K562 (cell line): ENCODE measurements around the gene RBM20. TPM values are rescaled to one million over a fixed set of nuclear protein-coding genes. Genes with fewer than 3 reads are reported as not detected.

Experiments
- ATAC-seq: fragments of 200-7000 bp; cut with Tn5 transposase; 3 replicates; pipeline ENCODE4 v1.9.1; 2020; ENCODE audit warnings: moderate library complexity
- BruUV-seq: library from RNA; stranded (reverse); fragments of 400-500 nt; replicated peaks from 2 replicates; lab custom pipeline; 2021; lab: Mats Ljungman, UMichigan
- CTCF ChIA-PET: fragments of 300-600 bp; formaldehyde crosslinking; extraction: SDS; loops from one replicate; lab custom pipeline; 2021; ENCODE audit warnings: low intra/inter-chr PET ratio; lab: Yijun Ruan, JAX
- POLR2A ChIA-PET: fragments of 300-600, 350-650 bp; sonication (Branson Sonifier 250); formaldehyde crosslinking; extraction: SDS; loops from one replicate; lab custom pipeline; 2021; ENCODE audit warnings: antibody characterized with exemption, inconsistent platforms; lab: Yijun Ruan, JAX
- DNase-seq, 4 experiments: peaks; one replicate each; pipeline versions ENCODE4 v3.0.0 to v3.0.0-alpha.2; 2011 to 2018; ENCODE audit warnings: low spot score in 3 of 4, mixed read lengths in 3 of 4; ENCODE audit errors: extremely low read depth in 1 of 4
- FAIRE-seq: peaks from 2 replicates; lab custom pipeline; 2011; peaks lifted over from hg19 to GRCh38; lab: Jason Lieb, UNC
- H2AFZ ChIP-seq: 2 replicates; pipeline ENCODE4 v1.6.0; 2011; ENCODE audit warnings: low read depth, low read length, control low read depth, inconsistent platforms
- H3K27ac ChIP-seq: fragments of 200-600 bp; 3 replicates; pipeline ENCODE4 v1.8.0; 2011; ENCODE audit warnings: low read depth, mild to moderate bottlenecking, control low read depth, inconsistent platforms, low read length, moderate library complexity, mixed read lengths; ENCODE audit errors: extremely low read depth
- H3K27me3 ChIP-seq, 2 experiments: fragments of 300-600 bp in 1 of 2; 2 replicates in 1 of 2; 3 replicates in 1 of 2; pipeline versions ENCODE4 v1.6.0 to v1.8.0; 2011; ENCODE audit warnings: inconsistent platforms in 2 of 2, low read length in 2 of 2, mild to moderate bottlenecking in 1 of 2, mixed read lengths in 1 of 2, moderate library complexity in 1 of 2; ENCODE audit not compliant: control insufficient read depth in 2 of 2, insufficient read depth in 2 of 2
- H3K36me3 ChIP-seq: fragments of 300-600 bp; 3 replicates; pipeline ENCODE4 v1.8.0; 2011; ENCODE audit warnings: mild to moderate bottlenecking, low read length, inconsistent platforms; ENCODE audit not compliant: control insufficient read depth, insufficient read depth
- H3K4me1 ChIP-seq, 2 experiments: fragments of 200-600 bp in 1 of 2; replicated peaks in 1 of 2; 2 replicates in 1 of 2; 3 replicates in 1 of 2; pipeline versions ENCODE4 v1.5.1 to v1.8.0; 2011; ENCODE audit warnings: inconsistent platforms in 2 of 2, low read length in 2 of 2, mild to moderate bottlenecking in 1 of 2, mixed read lengths in 1 of 2, moderate library complexity in 1 of 2; ENCODE audit not compliant: control insufficient read depth in 2 of 2, insufficient read depth in 2 of 2
- H3K4me2 ChIP-seq: 2 replicates; pipeline ENCODE4 v1.6.1; 2011; ENCODE audit warnings: low read length, control low read depth, inconsistent platforms, mixed read lengths; ENCODE audit not compliant: insufficient read depth
- H3K4me3 ChIP-seq: fragments of 200-600 bp; sonication (generic), shearing (Covaris generic); 2 replicates; pipeline ENCODE4 v1.5.1; 2016; ENCODE audit warnings: control low read depth, inconsistent platforms
- H3K79me2 ChIP-seq: fragments of 200-600 bp; 3 replicates; pipeline ENCODE4 v1.8.0; 2011; ENCODE audit warnings: low read length, inconsistent platforms; ENCODE audit not compliant: control insufficient read depth, insufficient read depth
- H3K9ac ChIP-seq, 2 experiments: 2 replicates each; pipeline versions ENCODE4 v1.6.0 to v1.6.1; 2011; ENCODE audit warnings: low read depth in 2 of 2, low read length in 2 of 2, control low read depth in 1 of 2, inconsistent platforms in 1 of 2, mild to moderate bottlenecking in 1 of 2, mixed read lengths in 1 of 2; ENCODE audit not compliant: insufficient read depth in 1 of 2
- H3K9me1 ChIP-seq: one replicate; pipeline ENCODE4 v1.6.0; 2011; ENCODE audit warnings: inconsistent platforms, mild to moderate bottlenecking, low read length, moderate library complexity; ENCODE audit not compliant: control insufficient read depth, insufficient read depth
- H3K9me3 ChIP-seq: replicated peaks from 2 replicates; pipeline ENCODE4 v1.5.1; 2011; ENCODE audit warnings: low read depth, low read length, inconsistent platforms; ENCODE audit not compliant: control insufficient read depth, insufficient read depth
- H4K20me1 ChIP-seq: replicated peaks from 2 replicates; pipeline ENCODE4 v1.6.1; 2011; ENCODE audit warnings: low read length, inconsistent platforms, mixed read lengths; ENCODE audit not compliant: control insufficient read depth, insufficient read depth
- HMG20B ChIP-seq: fragments of 250-450 bp; sonication (Bioruptor Pico); IDR thresholded peaks from 2 replicates; pipeline ENCODE4 v1.5.0; 2021; ENCODE audit warnings: mild to moderate bottlenecking
- MAFK ChIP-seq: IDR thresholded peaks from 2 replicates; pipeline ENCODE4 v1.6.1; 2011; ENCODE audit warnings: low read length, improper control_type of control experiment
- NBN ChIP-seq: fragments of 450-650 bp; IDR thresholded peaks from 2 replicates; pipeline ENCODE4 v1.6.1; 2016; ENCODE audit warnings: low read depth, mild to moderate bottlenecking
- POLR2AphosphoS2 ChIP-seq: IDR thresholded peaks from 2 replicates; pipeline ENCODE4 v1.6.1; 2012; ENCODE audit warnings: low read length, improper control_type of control experiment
- YY1 ChIP-seq, 3 experiments: IDR thresholded peaks; 2 replicates each; pipeline ENCODE4 v1.6.1; 2011; ENCODE audit warnings: low read length in 2 of 3, mild to moderate bottlenecking in 2 of 3, moderate library complexity in 2 of 3, borderline replicate concordance in 1 of 3, control low read depth in 1 of 3, low read depth in 1 of 3; ENCODE audit not compliant: insufficient read depth in 3 of 3, insufficient replicate concordance in 2 of 3, control insufficient read depth in 1 of 3, insufficient read length in 1 of 3; ENCODE audit errors: extremely low read depth in 1 of 3
- ZFP30 ChIP-seq: fragments of 250-450 bp; sonication (Bioruptor Pico); IDR thresholded peaks from 2 replicates; pipeline ENCODE4 v1.8.0; 2022; ENCODE audit warnings: moderate library complexity, mild to moderate bottlenecking, inconsistent platforms, borderline replicate concordance
- ZNF586 ChIP-seq: fragments of 450-650 bp; formaldehyde crosslinking; conservative IDR thresholded peaks from 2 replicates; pipeline ENCODE4 v1.4.0; 2020; ENCODE audit warnings: mild to moderate bottlenecking, moderate library complexity
- WGBS: fragments of 100-300 bp; shearing (Covaris generic); methylation state at CpG from one replicate; pipeline ENCODE4 v1.1.6; 2016; ENCODE audit warnings: low coverage, mixed read lengths; ENCODE audit not compliant: insufficient coverage; ENCODE audit errors: missing lambda C conversion rate; 5-methylcytosine and 5-hydroxymethylcytosine counted together
- in situ Hi-C: fragments of 300-500 bp; cut with MboI; formaldehyde crosslinking; loops from 4 replicates; pipeline ENCODE4 v1.15.0; 2018; ENCODE audit warnings: inconsistent platforms, mixed read lengths
- intact Hi-C: fragments of 100-400 bp; cut with micrococcal nuclease; formaldehyde crosslinking; loops from 2 replicates; pipeline ENCODE4 v1.14.2; 2022
- polyA plus RNA-seq, 8 experiments: library from polyadenylated mRNA; depleted of rRNA in 4 of 8; stranded (reverse) in 5 of 8; unstranded in 3 of 8; fragments of >200 nt; fragmentation: Nextera tagmentation in 2 of 8; fragmentation: Illumina TruSeq in 1 of 8; extraction: Ambion mirVana in 2 of 8; extraction: Trizol in 1 of 8; gene quantifications; 2 replicates each; pipeline versions ENCODE4 v1.2.1 to v1.2.3, GENCODE V29; 2011 to 2014; ENCODE audit warnings: inconsistent platforms in 1 of 8, missing spikeins in 1 of 8
- total RNA-seq, 7 experiments: library from RNA; depleted of rRNA in 6 of 7; stranded (reverse); fragments of >200 nt in 6 of 7; fragmentation: Illumina TruSeq in 2 of 7; extraction: Trizol in 2 of 7; gene quantifications; 2 replicates each; pipeline versions ENCODE4 v1.2.1 to v1.2.3, GENCODE V29; 2011 to 2021; ENCODE audit warnings: low replicate concordance in 1 of 7
- TF ChIP-seq, protein P1 (sequence below), 2 experiments: IDR thresholded peaks in 1 of 2; conservative IDR thresholded peaks in 1 of 2; 2 replicates each; pipeline ENCODE4 v1.6.1; 2016; ENCODE audit warnings: low read depth in 2 of 2, mild to moderate bottlenecking in 1 of 2, missing compliant biosample characterization in 1 of 2, missing genetic modification characterization in 1 of 2, moderate library complexity in 1 of 2

Gene RBM20
- total and polyA plus RNA-seq, 9 of the 15 experiments (the other 6 are each of a cell fraction or from before 2014, with no cell fraction given), result 0.63 to 5.7 (median 3.2) TPM

DNA sequence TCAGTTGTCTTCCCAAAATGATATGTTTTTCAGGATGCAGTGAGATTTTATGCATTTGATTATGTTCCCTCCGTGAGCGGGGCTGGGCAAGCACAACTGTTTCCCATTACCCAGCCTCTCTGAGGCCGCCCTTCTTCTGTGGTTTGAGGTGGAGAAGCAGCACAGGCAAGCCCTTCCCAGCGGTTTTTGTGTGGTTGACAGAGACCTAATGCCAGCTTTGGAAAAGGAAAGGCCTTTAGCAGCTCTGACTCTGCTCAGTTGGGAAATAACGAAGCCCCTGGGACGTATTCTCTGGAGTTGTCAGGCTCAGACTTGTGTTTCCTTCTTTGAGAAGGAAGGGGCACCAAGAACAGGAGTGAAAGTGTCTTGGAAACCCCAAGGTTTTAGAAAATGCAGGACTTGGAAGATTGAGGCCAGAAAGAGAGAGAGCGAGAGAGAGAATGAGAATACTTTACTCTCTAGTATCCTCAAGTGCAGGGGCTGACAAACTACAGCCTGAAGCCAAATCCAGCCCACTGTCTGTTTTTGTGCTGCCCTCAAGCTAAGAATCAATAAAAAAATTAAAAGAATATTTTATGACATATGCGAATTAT, 207.0 kb downstream of the RBM20 start:
- Histone ChIP-seq H3K36me3 (no peaks in the 10 kb centered on the region), H3K27ac (no peak overlapping the region), H3K9ac (no peak overlapping the region), H3K9me1 (no peaks in the 10 kb centered on the region), H3K4me1 (peaks cover 0 to 3% of the 10 kb centered on the region in 2 experiments; a peak in 2 of 5 replicates), H3K9me3 (peaks cover 4% of the 10 kb centered on the region; the same call in 1 of the 2 replicates), H3K4me3 (no peak overlapping the region), H4K20me1 (no peaks in the 10 kb centered on the region), H2AFZ (no peak overlapping the region), H3K4me2 (no peak overlapping the region), H3K27me3 (no peaks in the 10 kb centered on the region), H3K79me2 (no peaks in the 10 kb centered on the region)
- ATAC-seq, result no peak
- in situ Hi-C loops (no loop called here), intact Hi-C loops (no loop called here)
- POLR2A ChIA-PET, result interaction anchor here (0.7 kb wide), 1 partner anchor 128 kb away, joined by 3 read pairs; no protein-coding TSS in a partner anchor
- DNase-seq, result no peak
- CTCF ChIA-PET, result no interaction called here
- no peak for FAIRE-seq
- BruUV-seq, result no TSS peak
- TF ChIP-seq NBN (no peak), ZFP30 (CRISPR knock-in tag) (no peak), POLR2AphosphoS2 (no peak), HMG20B (CRISPR knock-in tag) (no peak), ZNF586 (no peak), MAFK (no peak), YY1 (IDR thresholded peaks at IDR 0.05; ENCODE audit: borderline replicate concordance in 1 of 3, control insufficient read depth in 1 of 3, extremely low read depth in 1 of 3, insufficient read depth in 3 of 3, insufficient read length in 1 of 3, insufficient replicate concordance in 2 of 3, low read depth in 1 of 3, low read length in 2 of 3) (no peak)
- TF ChIP-seq, protein P1, sequence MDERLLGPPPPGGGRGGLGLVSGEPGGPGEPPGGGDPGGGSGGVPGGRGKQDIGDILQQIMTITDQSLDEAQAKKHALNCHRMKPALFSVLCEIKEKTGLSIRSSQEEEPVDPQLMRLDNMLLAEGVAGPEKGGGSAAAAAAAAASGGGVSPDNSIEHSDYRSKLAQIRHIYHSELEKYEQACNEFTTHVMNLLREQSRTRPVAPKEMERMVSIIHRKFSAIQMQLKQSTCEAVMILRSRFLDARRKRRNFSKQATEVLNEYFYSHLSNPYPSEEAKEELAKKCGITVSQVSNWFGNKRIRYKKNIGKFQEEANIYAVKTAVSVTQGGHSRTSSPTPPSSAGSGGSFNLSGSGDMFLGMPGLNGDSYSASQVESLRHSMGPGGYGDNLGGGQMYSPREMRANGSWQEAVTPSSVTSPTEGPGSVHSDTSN (CRISPR knock-in tag; IDR thresholded peaks at IDR 0.05; ENCODE audit: low read depth), result no peak
- TF ChIP-seq, protein P1 (tag; conservative IDR thresholded peaks at IDR 0.05; ENCODE audit: low read depth), result no peak
- WGBS, result 52% methylated on average over 7 of the region's 8 CpGs
